Ovary (tissue), 3 donors: ENCODE measurements around the gene BANP.

Source experiments
- EP300 ChIP-seq: sonication (generic); formaldehyde crosslinking; IDR thresholded peaks from one replicate; pipeline ENCODE4 v1.6.1; 2017; ENCODE audit warnings: antibody characterized with exemption
- POLR2A ChIP-seq: fragments of 450-650 bp; IDR thresholded peaks from one replicate; pipeline ENCODE4 v1.6.1; 2017; ENCODE audit warnings: antibody characterized with exemption, mild to moderate bottlenecking, moderate library complexity
- TF ChIP-seq, protein P1 (sequence below), 3 donors: fragments of 450-650 bp in 2 of 3; fragments of 200-600 bp in 1 of 3; IDR thresholded peaks; one replicate each; pipeline versions ENCODE4 v1.5.1 to v1.8.0; 2016 to 2022; ENCODE audit warnings: antibody characterized with exemption in 3 of 3, mild to moderate bottlenecking in 1 of 3
- donor health status: DM: no; HTN: no; CAD: no.

DNA sequence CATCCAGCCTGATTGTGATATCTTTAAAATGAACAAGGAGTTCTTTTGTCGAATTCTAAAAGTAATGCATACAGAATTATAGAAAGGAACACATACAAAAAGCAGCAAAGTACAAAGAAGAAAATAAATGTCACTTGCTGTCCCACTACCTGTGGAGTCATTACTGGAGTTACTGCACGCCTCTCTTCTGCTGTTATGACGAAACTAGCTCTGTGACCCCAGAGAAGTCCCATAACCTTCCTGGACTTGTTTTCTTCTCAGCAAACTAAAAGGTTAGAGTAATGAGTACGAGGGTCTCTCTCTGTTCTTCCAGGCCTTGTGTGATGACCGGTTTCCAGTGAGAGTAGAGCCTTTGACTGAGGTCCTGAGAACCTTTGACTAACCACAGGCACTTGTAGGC lies 26.9 kb downstream of the BANP start:
- TF ChIP-seq, protein P1, sequence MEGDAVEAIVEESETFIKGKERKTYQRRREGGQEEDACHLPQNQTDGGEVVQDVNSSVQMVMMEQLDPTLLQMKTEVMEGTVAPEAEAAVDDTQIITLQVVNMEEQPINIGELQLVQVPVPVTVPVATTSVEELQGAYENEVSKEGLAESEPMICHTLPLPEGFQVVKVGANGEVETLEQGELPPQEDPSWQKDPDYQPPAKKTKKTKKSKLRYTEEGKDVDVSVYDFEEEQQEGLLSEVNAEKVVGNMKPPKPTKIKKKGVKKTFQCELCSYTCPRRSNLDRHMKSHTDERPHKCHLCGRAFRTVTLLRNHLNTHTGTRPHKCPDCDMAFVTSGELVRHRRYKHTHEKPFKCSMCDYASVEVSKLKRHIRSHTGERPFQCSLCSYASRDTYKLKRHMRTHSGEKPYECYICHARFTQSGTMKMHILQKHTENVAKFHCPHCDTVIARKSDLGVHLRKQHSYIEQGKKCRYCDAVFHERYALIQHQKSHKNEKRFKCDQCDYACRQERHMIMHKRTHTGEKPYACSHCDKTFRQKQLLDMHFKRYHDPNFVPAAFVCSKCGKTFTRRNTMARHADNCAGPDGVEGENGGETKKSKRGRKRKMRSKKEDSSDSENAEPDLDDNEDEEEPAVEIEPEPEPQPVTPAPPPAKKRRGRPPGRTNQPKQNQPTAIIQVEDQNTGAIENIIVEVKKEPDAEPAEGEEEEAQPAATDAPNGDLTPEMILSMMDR (IDR thresholded peaks at IDR 0.05), result no peak
- TF ChIP-seq POLR2A, result no peak
- no peak for TF ChIP-seq EP300
